ENCODE measurements around the gene ST6GALNAC3.
"Not testable (repeated sequence)": the region's sequence is repeated elsewhere in the genome, so short reads cannot be mapped to it uniquely, and the experiment has no call there.

ST6GALNAC3 gene
- 0 to 0.26 reads per million in 2 donors for total RNA-seq

- peak; percentile 35 for DNase-seq
Observed at GRCh38 chr1:76074321-76075187, at the start of gene ST6GALNAC3. ST6GALNAC3 (plus strand) TSS chr1:76074746.

- DNase-seq = no peak
Observed at GRCh38 chr1:76027341-76027740, 47.2 kb upstream of the ST6GALNAC3 start.

- no peak for DNase-seq
Observed at GRCh38 chr1:76029331-76029730, 45.2 kb upstream of the ST6GALNAC3 start.

- no peak for DNase-seq
Observed at GRCh38 chr1:76031496-76031895, 43.0 kb upstream of the ST6GALNAC3 start.

GRCh38 chr1:76033800-76034475, 40.6 kb upstream of the ST6GALNAC3 start:
- DNase-seq = no peak

- DNase-seq = no peak
Observed at GRCh38 chr1:76035053-76035452, 39.5 kb upstream of the ST6GALNAC3 start.

GRCh38 chr1:76037324-76037723, 37.2 kb upstream of the ST6GALNAC3 start:
- no peak for DNase-seq

GRCh38 chr1:76038287-76039004, 36.1 kb upstream of the ST6GALNAC3 start:
- DNase-seq = no peak

- no peak for DNase-seq
Observed at GRCh38 chr1:76046149-76046548, 28.4 kb upstream of the ST6GALNAC3 start.

GRCh38 chr1:76048219-76048618, 26.3 kb upstream of the ST6GALNAC3 start:
- no peak for DNase-seq

GRCh38 chr1:76048926-76049325, 25.6 kb upstream of the ST6GALNAC3 start:
- DNase-seq = no peak

- DNase-seq = no peak
Observed at GRCh38 chr1:76049498-76049897, 25.0 kb upstream of the ST6GALNAC3 start.

GRCh38 chr1:76050073-76050472, 24.5 kb upstream of the ST6GALNAC3 start:
- not testable (repeated sequence) for DNase-seq

- no peak for DNase-seq
Observed at GRCh38 chr1:76053021-76053420, 21.5 kb upstream of the ST6GALNAC3 start.

- DNase-seq = no peak
Observed at GRCh38 chr1:76054359-76054758, 20.2 kb upstream of the ST6GALNAC3 start.

- DNase-seq = no peak
Observed at GRCh38 chr1:76055987-76056386, 18.6 kb upstream of the ST6GALNAC3 start.

GRCh38 chr1:76059451-76059850, 15.1 kb upstream of the ST6GALNAC3 start:
- no peak for DNase-seq

GRCh38 chr1:76065270-76065669, 9.3 kb upstream of the ST6GALNAC3 start:
- DNase-seq = no peak

- DNase-seq = no peak
Observed at GRCh38 chr1:76066394-76066793, 8.2 kb upstream of the ST6GALNAC3 start.

- no peak for DNase-seq
Observed at GRCh38 chr1:76068542-76068941, 6.0 kb upstream of the ST6GALNAC3 start.

- no peak for DNase-seq
Observed at GRCh38 chr1:76068953-76069561, 5.5 kb upstream of the ST6GALNAC3 start.

GRCh38 chr1:76070538-76070937, 4.0 kb upstream of the ST6GALNAC3 start:
- DNase-seq = no peak

GRCh38 chr1:76073481-76073880, 1.1 kb upstream of the ST6GALNAC3 start:
- DNase-seq = no peak
